ENCODE data around the gene PHACTR3.

The PHACTR3 gene

GRCh38 chr20:59790346-59790745 is 186.0 kb downstream of the PHACTR3 start:
- DNase-seq (ENCODE audit: low read depth in 2 of 2), result no peak

- no peak for DNase-seq (ENCODE audit: low read depth in 2 of 2)
Observed at GRCh38 chr20:59792300-59792699, 188.0 kb downstream of the PHACTR3 start.

- no peak for DNase-seq (ENCODE audit: low read depth in 2 of 2)
Observed at GRCh38 chr20:59794555-59794954, 190.2 kb downstream of the PHACTR3 start.

- DNase-seq (ENCODE audit: low read depth in 2 of 2), result no peak
Observed at GRCh38 chr20:59800309-59800708, 196.0 kb downstream of the PHACTR3 start.

DNA sequence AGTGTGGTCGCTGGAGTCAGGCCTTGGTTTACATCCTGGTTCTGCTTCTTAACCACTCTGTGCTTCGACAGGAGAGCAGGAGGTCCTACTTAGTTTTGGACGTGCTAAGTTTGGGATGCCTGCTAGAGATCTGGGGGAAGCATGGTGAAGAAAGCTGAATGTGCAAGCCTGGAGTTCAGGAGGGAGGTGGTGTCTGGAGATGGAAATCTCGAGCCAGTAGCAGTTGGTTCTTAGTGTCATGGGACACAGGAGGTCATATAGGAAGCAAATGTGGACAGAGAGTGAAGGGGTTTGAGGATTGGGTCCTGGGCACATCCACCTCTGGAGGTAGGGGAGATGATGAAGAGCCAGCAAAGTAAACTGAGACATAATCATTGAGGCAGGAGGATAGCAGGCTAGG is 197.7 kb downstream of the PHACTR3 start:
- DNase-seq (ENCODE audit: low read depth in 2 of 2), result no peak

DNA sequence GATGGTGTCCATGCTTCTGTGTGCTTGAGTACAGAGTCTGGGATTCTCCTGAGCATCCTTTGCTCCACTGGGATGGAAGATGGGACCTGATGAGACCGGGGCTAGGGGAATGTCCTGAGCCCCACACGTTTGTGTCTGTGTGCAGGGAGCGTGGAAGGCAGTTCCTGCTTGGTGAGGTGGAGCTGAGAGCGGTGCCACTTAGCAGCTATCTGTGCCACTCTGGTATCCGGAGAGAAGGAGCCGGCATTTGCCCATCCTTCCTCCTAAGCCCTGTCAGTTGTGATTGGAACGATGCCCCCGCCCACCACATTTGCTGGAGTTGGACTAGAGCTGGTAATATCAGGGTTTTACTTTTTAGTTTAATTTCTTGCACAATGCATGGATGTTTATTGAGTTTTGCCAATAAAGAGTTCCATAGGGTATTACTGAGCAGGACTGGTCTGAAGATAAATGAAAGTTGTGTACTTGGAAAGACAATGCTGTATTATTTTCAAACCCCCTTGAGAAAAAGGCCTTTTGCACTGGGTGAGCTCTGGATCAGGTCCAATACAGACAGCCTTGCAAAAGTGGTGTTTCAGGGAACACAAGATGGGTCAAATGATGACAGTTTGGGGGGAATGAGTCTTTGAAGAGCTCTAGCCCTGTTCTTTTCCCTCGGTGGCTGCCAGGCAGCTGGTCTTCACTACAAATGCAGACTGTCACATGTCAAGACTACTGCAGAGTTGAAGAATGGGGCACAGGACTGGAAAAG is 198.3 kb downstream of the PHACTR3 start:
- DNase-seq (ENCODE audit: low read depth in 2 of 2), result no peak

- no peak for DNase-seq (ENCODE audit: low read depth in 2 of 2)
Observed at GRCh38 chr20:59804347-59804746, 200.0 kb downstream of the PHACTR3 start.

DNA sequence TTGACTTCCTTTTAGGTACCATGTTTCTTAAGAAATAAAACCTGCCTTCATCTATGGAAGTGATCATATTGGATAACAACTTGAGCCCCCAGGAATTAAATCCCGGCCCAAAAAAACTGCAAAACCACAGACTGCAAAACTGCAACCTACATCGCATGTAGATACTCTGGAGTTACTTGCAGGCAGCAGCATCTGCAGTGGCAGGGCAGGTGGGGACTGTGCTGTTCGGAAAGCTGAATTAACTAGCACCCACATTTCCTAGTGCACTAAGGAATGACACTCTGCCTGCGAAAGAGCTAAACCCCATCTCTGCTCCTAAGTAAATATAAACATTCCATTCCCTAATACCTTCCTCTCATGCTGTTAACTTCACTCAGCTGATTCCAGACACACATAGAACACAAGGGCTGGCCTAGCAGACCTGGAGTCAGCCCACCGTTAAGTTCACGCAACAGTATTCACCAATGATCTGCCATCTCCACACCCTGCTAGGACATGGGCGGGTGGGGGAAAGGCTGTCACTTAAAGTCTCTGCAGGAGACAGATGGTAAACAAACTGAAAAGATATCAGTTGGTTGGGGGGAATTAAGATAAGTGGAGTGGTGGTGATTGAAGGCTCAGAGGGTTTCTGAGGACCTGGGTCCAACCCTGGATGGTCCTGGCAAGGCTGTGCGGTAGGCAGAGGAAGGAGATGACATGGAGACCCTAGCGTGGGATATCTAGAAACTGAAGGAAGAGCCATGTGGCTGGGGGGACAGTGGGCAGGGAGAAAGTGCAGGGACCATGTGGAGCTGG is 200.7 kb downstream of the PHACTR3 start:
- DNase-seq (ENCODE audit: low read depth in 2 of 2), result no peak

GRCh38 chr20:59805786-59806577 is 201.6 kb downstream of the PHACTR3 start:
- no peak for DNase-seq (ENCODE audit: low read depth in 2 of 2)

DNA sequence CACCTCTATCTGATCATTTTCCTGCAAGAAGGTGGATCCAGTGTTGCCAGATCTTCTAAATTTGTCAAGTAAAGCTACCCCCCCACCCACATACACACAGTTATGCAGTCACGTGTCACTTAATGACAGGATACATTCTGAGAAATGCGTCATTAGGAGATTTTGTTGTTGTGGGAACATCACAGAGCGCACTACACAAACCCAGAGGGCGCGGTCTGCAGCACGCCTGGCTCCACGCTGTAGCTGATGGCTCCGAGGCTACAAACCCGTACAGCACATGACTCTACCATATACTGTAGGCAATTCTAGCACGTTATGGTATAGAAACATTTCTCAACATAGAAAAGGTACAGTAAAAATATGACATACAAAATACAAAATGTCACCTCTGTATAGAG is 202.2 kb downstream of the PHACTR3 start:
- DNase-seq (ENCODE audit: low read depth in 2 of 2), result no peak

- no peak for DNase-seq (ENCODE audit: low read depth in 2 of 2)
Observed at GRCh38 chr20:59807909-59808728, 203.8 kb downstream of the PHACTR3 start.

- DNase-seq (ENCODE audit: low read depth in 2 of 2), result no peak
Observed at GRCh38 chr20:59808729-59809381, 204.5 kb downstream of the PHACTR3 start.

GRCh38 chr20:59809630-59810448 is 205.5 kb downstream of the PHACTR3 start:
- DNase-seq (ENCODE audit: low read depth in 2 of 2), result no peak

DNA sequence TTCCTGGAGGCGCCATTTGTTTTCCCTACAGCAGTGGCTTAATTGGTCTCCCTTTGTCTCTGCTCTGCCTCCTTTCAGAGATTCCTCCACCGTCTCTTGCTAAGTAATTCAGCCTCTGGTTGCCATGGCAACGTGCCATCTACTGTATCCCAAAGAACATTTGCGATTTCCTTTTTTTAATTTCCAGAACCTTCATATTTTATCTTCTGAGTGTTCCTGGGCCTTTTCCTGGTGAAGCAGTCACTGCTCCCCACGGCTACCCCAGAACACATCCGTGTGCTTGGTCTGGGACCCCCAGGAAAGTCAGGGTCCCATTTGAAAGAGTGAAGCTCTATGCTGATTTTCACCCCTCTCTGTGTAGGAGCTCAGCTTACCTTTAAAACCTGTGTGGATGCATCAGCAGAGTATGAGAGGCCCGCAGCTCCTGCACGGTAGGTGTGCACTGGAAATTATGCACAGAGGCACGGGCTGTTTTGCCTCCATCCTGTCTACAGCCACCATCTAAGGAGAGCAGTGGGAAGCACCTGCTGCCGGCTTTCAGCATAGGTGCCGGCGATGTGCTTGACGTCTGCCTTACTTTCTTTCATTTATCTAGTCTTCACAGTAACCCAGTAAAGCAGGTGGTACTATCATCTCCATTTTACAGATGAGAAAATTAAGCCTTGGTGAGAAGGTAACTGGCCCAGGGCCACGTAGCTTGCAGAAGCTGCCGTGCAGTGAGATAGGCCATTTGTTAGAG is 206.3 kb downstream of the PHACTR3 start:
- no peak for DNase-seq (ENCODE audit: low read depth in 2 of 2)

DNA sequence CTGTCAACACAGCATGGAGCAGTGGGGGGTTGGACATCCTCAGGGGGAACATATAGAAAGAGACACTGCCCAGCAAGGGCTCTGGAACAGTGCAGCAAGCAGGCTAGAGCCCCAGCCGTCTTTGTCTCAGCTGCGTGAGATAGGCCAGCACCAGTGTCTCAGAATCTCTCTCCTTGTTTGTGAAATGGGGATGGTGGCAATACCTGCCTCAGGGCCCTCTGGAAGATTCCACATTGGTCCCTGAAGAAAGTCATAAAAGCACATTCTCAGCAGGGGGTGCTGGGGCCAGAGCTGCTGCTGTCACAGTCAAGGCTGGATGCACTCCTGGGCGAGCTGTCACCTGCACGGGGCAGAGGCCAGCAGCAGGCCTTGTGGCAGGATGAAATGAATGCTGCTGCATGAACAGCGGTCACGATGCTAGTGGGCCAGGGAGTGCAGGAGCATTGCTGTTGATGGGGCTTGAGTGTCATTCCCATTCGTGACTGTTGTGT is 207.4 kb downstream of the PHACTR3 start:
- no peak for DNase-seq (ENCODE audit: low read depth in 2 of 2)

GRCh38 chr20:59812286-59813125 is 208.2 kb downstream of the PHACTR3 start:
- DNase-seq (ENCODE audit: low read depth in 2 of 2), result no peak

- DNase-seq (ENCODE audit: low read depth in 2 of 2), result no peak
Observed at GRCh38 chr20:59813126-59813947, 209.0 kb downstream of the PHACTR3 start.
